ENCODE results near the gene KRTAP10-3.

GRCh38 chr21:44603911-44604310 lies 45.3 kb upstream of the KRTAP10-3 start:
- TF ChIP-seq POLR2A (IDR thresholded peaks at IDR 0.05; ENCODE audit: borderline replicate concordance, extremely low read depth, insufficient read depth, insufficient read length), result no peak
- TF ChIP-seq EZH2 (IDR thresholded peaks at IDR 0.05), result no peak
- no peak for TF ChIP-seq YY1 (IDR thresholded peaks at IDR 0.05; ENCODE audit: extremely low read depth, insufficient replicate concordance, low read depth, low read length)
- TF ChIP-seq CTCF (IDR thresholded peaks at IDR 0.05 in 2 of 3, conservative IDR thresholded peaks at IDR 0.05 in 1 of 3; ENCODE audit: borderline replicate concordance in 1 of 3, insufficient read depth in 1 of 3, low read depth in 2 of 3, low read length in 2 of 3), result no peak
- TF ChIP-seq MAX (IDR thresholded peaks at IDR 0.05), result no peak
- TF ChIP-seq SIN3A (IDR thresholded peaks at IDR 0.05; ENCODE audit: low read depth), result no peak
- TF ChIP-seq ZBTB33 (IDR thresholded peaks at IDR 0.05; ENCODE audit: extremely low read depth, insufficient replicate concordance, low read length), result no peak
- TF ChIP-seq RAD21 (IDR thresholded peaks at IDR 0.05; ENCODE audit: low read depth), result no peak
- TF ChIP-seq CEBPB (IDR thresholded peaks at IDR 0.05; ENCODE audit: low read depth), result no peak
- no peak for TF ChIP-seq ZNF274 (IDR thresholded peaks at IDR 0.05; ENCODE audit: low read depth, low read length)
- TF ChIP-seq POLR2AphosphoS5 (IDR thresholded peaks at IDR 0.05; ENCODE audit: low read depth, low read length), result no peak
- TF ChIP-seq TCF7L2 (IDR thresholded peaks at IDR 0.05; ENCODE audit: borderline replicate concordance, extremely low read depth, insufficient read depth, insufficient read length), result no peak
- TF ChIP-seq ATF3 (IDR thresholded peaks at IDR 0.05), result no peak
- no peak for TF ChIP-seq CBX3 (IDR thresholded peaks at IDR 0.05; ENCODE audit: low read depth)
